IgD-negative memory B cell (primary cell): ENCODE measurements around the gene GLRX3. TPM values are rescaled to one million over a fixed set of nuclear protein-coding genes. Genes with fewer than 3 reads are reported as not detected.

ENCODE experiments used
- H3K27ac Mint-ChIP-seq, 3 donors: one replicate each; pipeline ENCODE4 v1.8.0; 2020 to 2022; ENCODE audit warnings: mild to moderate bottlenecking in 3 of 3, mixed read lengths in 3 of 3, moderate library complexity in 1 of 3
- H3K27me3 Mint-ChIP-seq: one replicate; pipeline ENCODE4 v1.8.0; 2021; ENCODE audit warnings: mixed read lengths
- H3K36me3 Mint-ChIP-seq: one replicate; pipeline ENCODE4 v1.8.0; 2020; ENCODE audit warnings: mild to moderate bottlenecking, mixed read lengths
- H3K4me1 Mint-ChIP-seq, 3 donors: one replicate each; pipeline ENCODE4 v1.8.0; 2020 to 2022; ENCODE audit warnings: mixed read lengths in 3 of 3, mild to moderate bottlenecking in 1 of 3
- H3K4me3 Mint-ChIP-seq, 4 donors: one replicate each; pipeline ENCODE4 v1.8.0; 2020 to 2022; ENCODE audit warnings: mild to moderate bottlenecking in 4 of 4, mixed read lengths in 4 of 4, moderate library complexity in 3 of 4
- H3K9me3 Mint-ChIP-seq, 3 donors: one replicate each; pipeline ENCODE4 v1.8.0; 2020 to 2021; ENCODE audit warnings: mixed read lengths in 3 of 3, mild to moderate bottlenecking in 1 of 3
- polyA plus RNA-seq: library from polyadenylated mRNA; unstranded; fragments of 300-500 nt; fragmentation: Illumina TruSeq; gene quantifications from one replicate; pipeline ENCODE4 v1.2.3, GENCODE V29; 2021

GLRX3 gene
- polyA plus RNA-seq, 1 donor from 2014 or later, result 78.7 TPM

DNA sequence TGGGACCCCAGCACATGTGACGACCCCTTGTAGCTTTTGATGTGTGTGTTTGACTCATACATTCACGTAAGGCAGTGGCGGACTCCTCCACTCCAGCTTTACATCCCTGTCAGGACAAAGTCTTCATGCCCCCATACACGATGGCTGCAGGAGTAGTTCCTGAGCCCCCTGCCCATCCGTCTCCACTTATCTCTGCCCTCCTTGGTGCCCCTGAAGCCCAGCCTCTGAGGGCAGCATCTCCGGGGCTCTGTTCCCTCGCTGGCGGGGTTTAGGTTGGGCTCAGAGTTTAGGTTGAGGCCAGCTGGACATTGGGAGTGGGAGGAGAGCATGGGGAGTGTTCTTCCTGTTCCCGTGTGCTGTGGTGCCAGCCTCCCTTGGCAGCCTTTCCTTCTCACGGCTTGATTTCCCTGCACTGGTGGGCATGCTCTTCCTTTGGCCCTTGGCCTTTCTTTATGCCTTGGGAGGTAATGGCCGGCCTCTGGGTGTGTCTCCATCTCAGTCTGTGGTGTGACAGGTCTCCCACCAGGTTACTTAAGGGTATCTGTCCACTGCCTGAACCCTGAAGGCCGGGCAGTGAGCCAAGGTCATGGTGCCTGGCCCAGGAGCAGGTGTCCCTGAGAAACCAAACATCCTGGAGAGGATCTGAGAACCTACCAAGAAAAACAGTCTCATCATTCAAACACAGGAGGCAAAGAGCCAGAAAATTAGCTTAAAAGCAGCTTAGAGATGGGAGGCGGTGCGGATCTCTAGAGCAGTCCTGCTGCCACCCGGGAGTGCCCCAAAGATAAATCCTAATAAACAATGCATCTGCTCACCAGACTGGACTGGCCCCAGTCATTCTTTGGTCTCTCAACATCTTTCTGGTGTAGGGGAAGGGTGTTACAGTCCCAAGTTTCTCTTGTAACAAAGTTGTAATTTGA is 85.5 kb downstream of the GLRX3 start:
- Mint-ChIP-seq H3K27ac (peak overlapping the region in 1 of 3 donors; percentile 48), H3K27me3 (peaks cover 3% of the 10 kb centered on the region), H3K36me3 (peaks cover 8% of the 10 kb centered on the region), H3K4me3 (no peak overlapping the region), H3K4me1 (no peaks in the 10 kb centered on the region), H3K9me3 (peaks cover 0 to 4% (median 0%) of the 10 kb centered on the region in 3 donors)

DNA sequence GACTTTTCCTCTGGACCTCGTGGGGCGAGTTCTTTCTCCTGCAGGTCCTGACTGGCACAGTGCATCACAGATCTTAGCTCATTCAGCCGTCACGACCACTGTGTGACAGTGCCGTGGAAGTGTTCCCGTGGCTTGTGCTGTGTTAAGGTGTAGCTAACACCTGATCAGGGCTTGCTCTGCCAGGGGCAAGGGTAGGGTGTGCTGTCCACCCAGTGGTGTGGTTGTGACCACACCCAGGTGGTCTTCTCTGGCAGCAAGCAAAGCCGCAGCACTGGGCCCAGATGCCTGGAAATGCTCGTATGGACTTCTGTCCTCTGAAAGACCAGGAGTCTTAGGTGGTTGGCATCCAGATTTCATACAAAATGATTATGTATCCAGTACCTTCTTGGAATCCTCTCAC is 86.2 kb downstream of the GLRX3 start:
- Mint-ChIP-seq H3K36me3 (peaks cover 8% of the 10 kb centered on the region), H3K27ac (peak overlapping the region in 1 of 3 donors; percentile 48), H3K4me3 (no peak overlapping the region), H3K4me1 (no peaks in the 10 kb centered on the region), H3K27me3 (peaks cover 3% of the 10 kb centered on the region), H3K9me3 (peaks cover 0 to 4% (median 0%) of the 10 kb centered on the region in 3 donors)

DNA sequence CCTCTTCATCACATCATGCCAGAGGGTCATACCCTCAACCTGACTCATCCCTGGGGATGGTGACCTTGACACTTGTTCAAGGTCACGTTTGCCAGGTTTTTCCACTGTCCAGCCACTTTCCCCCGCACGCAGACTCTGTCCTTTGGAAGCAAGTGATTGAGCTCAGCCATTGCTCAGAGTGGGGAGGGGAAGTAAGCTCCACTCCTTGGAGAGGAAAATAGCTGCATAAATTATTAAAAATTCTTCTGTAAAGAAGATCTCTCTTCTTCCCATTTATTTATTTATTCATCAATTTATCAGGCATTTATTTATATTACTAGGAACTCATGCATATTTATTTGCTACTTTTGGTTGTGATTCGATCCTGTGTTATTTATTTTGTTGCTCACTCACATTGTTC is 88.0 kb downstream of the GLRX3 start:
- no peak overlapping the region for H3K27ac Mint-ChIP-seq
- peaks cover 0 to 10% (median 10%) of the 10 kb centered on the region in 3 donors for H3K9me3 Mint-ChIP-seq
- H3K36me3 Mint-ChIP-seq, result peaks cover 8% of the 10 kb centered on the region
- no peak overlapping the region for H3K4me3 Mint-ChIP-seq
- H3K27me3 Mint-ChIP-seq, result peaks cover 3% of the 10 kb centered on the region
- H3K4me1 Mint-ChIP-seq, result no peaks in the 10 kb centered on the region

DNA sequence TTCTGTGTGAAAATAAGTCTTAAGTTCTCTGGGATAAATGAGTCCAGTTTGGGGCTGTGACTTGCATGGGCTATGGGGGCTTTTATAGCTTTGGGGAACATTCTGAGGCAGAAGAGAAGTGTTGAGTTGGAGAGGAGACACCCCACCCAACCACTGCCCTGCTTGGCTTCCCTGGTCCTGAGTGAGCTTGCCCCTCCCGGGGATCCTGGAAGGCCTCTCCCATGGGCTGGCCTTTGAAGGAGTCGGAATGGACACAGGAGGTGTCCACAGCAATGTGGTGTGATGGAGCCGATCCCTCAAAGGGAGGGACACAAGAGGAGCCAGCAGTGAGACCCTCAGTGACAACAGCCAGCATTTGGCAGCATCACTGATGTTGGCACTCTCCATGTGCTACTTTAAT is 89.8 kb downstream of the GLRX3 start:
- H3K9me3 Mint-ChIP-seq, result peaks cover 0 to 10% (median 10%) of the 10 kb centered on the region in 3 donors
- H3K36me3 Mint-ChIP-seq, result peaks cover 4% of the 10 kb centered on the region
- H3K4me3 Mint-ChIP-seq, result peak overlapping the region in 1 of 4 donors; percentile 22
- H3K4me1 Mint-ChIP-seq, result no peaks in the 10 kb centered on the region
- H3K27me3 Mint-ChIP-seq, result peaks cover 3% of the 10 kb centered on the region
- H3K27ac Mint-ChIP-seq, result no peak overlapping the region

DNA sequence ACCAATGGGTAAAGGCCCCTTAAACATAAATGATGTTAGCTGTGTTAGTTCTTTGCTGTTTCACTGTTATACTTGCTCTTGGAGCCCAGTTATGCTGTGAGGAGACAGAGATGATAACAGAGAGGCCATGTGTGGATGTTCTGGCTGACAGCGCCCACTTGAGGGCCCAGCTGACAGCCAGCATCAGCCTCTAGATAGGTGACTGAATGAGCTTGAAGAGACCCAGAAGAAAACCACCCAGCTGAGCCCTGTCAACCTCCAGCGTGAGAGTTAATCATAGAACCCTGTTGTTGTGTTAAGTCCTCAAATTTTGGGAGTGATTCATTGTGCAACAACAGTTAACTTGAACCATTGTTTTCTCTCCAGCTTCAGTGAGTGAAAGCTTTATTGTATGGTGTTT is 91.7 kb downstream of the GLRX3 start:
- no peaks in the 10 kb centered on the region for H3K4me1 Mint-ChIP-seq
- H3K27me3 Mint-ChIP-seq, result peaks cover 3% of the 10 kb centered on the region
- no peak overlapping the region for H3K27ac Mint-ChIP-seq
- H3K36me3 Mint-ChIP-seq, result peaks cover 3% of the 10 kb centered on the region
- H3K9me3 Mint-ChIP-seq, result peaks cover 0 to 10% (median 10%) of the 10 kb centered on the region in 3 donors
- H3K4me3 Mint-ChIP-seq, result no peak overlapping the region

Other genes with a start within 250 kb of the GLRX3 start
- gene EBF3, start 172.1 kb upstream of the GLRX3 start, polyA plus RNA-seq, result not detected
- gene C10orf143, start 25.6 kb upstream of the GLRX3 start, polyA plus RNA-seq, result 21.1 TPM